Calu3 (cell line): ENCODE data around the gene KRT7. TPM values are rescaled to one million over a fixed set of nuclear protein-coding genes. Genes with fewer than 3 reads are reported as not detected.

Source experiments
- BruUV-seq: library from RNA; stranded (reverse); fragments of 400-500 nt; replicated peaks from 2 replicates; lab custom pipeline; 2021; lab: Mats Ljungman, UMichigan
- CTCF ChIA-PET: fragments of 300-600 bp; sonication (Branson Sonifier 250); formaldehyde crosslinking; loops from one replicate; lab custom pipeline; 2022; ENCODE audit warnings: antibody characterized with exemption; lab: Charles Lee
- DNase-seq: peaks from one replicate; pipeline ENCODE4 v3.0.0; 2022
- H3K27ac Mint-ChIP-seq: one replicate; pipeline ENCODE4 v1.8.0; 2022; ENCODE audit warnings: mixed read lengths; ENCODE audit not compliant: unreplicated experiment
- H3K27me3 Mint-ChIP-seq: one replicate; pipeline ENCODE4 v1.8.0; 2022; ENCODE audit warnings: mixed read lengths; ENCODE audit not compliant: unreplicated experiment
- H3K36me3 Mint-ChIP-seq: one replicate; pipeline ENCODE4 v1.8.0; 2022; ENCODE audit warnings: mild to moderate bottlenecking, moderate library complexity, mixed read lengths; ENCODE audit not compliant: insufficient read depth, unreplicated experiment
- H3K4me1 Mint-ChIP-seq: one replicate; pipeline ENCODE4 v1.8.0; 2022; ENCODE audit warnings: mild to moderate bottlenecking, low read depth, mixed read lengths; ENCODE audit not compliant: unreplicated experiment
- H3K4me3 Mint-ChIP-seq: one replicate; pipeline ENCODE4 v1.8.0; 2022; ENCODE audit warnings: mild to moderate bottlenecking, low read depth, moderate library complexity, mixed read lengths; ENCODE audit not compliant: unreplicated experiment
- H3K9me3 Mint-ChIP-seq: one replicate; pipeline ENCODE4 v1.8.0; 2022; ENCODE audit warnings: low read depth, mixed read lengths; ENCODE audit not compliant: unreplicated experiment
- CTCF ChIP-seq: fragments of 200-600 bp; IDR thresholded peaks from one replicate; pipeline ENCODE4 v1.8.0; 2022; ENCODE audit warnings: antibody characterized with exemption; ENCODE audit not compliant: unreplicated experiment
- intact Hi-C: fragments of 100-400 bp; cut with micrococcal nuclease; formaldehyde crosslinking; loops from one replicate; pipeline ENCODE4 v1.10.0; 2022; ENCODE audit not compliant: unreplicated experiment
- total RNA-seq: library from RNA; stranded (reverse); gene quantifications from 2 replicates; pipeline ENCODE4 v1.2.3, GENCODE V29; 2022

Gene KRT7
- total RNA-seq, 1 experiment from 2014 or later = 2,828 TPM

DNA sequence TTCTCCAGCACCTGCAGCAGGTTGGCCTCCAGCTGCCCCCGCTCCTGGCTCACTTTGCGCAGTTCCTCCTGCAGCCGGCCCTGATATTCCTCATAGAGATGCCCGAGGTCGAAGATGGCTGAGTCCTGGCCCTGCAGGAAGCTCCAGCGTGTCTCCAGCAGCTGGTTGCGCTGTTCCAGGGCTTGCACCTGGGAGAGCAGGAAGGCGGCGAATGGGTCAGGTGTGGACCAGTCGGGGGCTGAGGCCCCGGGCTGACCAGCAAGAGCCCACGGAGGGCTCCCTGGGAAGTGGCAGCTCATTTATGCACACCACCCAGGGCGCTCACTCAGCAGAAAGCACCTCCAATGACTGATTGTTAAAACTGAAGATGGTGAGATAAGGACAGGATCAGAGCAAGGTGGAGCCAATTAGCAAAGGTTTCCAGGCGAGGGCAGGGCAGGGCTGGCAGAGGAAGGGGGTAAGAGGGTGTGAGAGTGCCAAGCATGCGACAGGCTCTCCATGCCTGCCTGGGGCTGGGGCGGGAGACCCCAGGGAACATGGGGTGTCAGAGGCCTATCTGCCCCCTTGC, 47.6 kb upstream of the KRT7 start:
- intact Hi-C loops = no loop called here
- CTCF ChIA-PET = interaction anchor here (0.8 to 1.3 kb wide), 3 partner anchors 23 to 30 kb away, joined by 3 to 7 read pairs (median 7); no protein-coding TSS in a partner anchor
- H3K4me1 Mint-ChIP-seq = peaks cover 47% of the 10 kb centered on the region
- no peak for TF ChIP-seq CTCF
- DNase-seq = no peak
- no peaks in the 10 kb centered on the region for H3K9me3 Mint-ChIP-seq
- H3K27ac Mint-ChIP-seq = peak overlapping the region; percentile 74
- BruUV-seq = no TSS peak
- peaks cover 60% of the 10 kb centered on the region for H3K36me3 Mint-ChIP-seq
- H3K4me3 Mint-ChIP-seq = no peak overlapping the region
- H3K27me3 Mint-ChIP-seq = no peaks in the 10 kb centered on the region

DNA sequence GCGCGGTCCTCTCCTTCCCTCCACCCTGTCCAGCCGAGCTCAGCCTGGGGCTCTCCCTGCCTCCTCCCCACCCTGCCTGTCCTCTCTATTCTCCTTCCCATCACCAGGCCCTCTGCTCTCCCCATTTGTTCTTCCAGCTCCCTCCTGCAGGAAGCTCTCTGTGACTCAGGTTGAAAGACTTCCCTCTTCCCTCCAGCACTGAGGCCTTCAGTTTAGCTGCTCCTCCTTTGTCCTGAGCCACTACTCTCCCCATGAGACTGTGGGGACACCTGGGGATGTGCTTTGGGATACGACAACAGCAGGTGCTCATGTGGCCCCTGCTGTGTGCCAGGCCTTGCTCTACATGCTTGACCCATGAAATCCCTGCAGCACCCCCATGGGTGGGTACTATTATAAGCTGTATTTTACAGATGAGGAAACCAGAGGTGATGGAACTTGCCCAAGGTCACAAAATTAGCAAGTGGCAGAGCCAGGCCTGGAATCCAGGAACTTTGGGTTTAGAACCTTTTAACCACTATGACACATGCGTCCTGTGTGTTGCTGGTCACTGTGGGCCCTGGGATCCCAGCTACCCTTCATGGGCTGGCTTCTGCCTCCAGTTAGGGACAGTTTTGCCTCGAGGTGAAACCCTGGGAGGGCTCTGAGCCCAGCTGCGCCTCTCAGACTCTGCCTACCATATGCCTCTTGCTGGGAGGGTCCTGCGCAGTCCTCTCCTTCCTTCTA, 46.8 kb upstream of the KRT7 start:
- no TSS peak for BruUV-seq
- Mint-ChIP-seq H3K4me3 (no peak overlapping the region), H3K36me3 (peaks cover 62% of the 10 kb centered on the region), H3K27ac (peak overlapping the region; percentile 74), H3K27me3 (no peaks in the 10 kb centered on the region), H3K9me3 (no peaks in the 10 kb centered on the region), H3K4me1 (peaks cover 52% of the 10 kb centered on the region)
- DNase-seq = peak; percentile 45
- intact Hi-C loops = no loop called here
- CTCF ChIA-PET = interaction anchor here (0.8 to 1.3 kb wide), 4 partner anchors 22 to 34 kb away, joined by 3 to 7 read pairs (median 5); no protein-coding TSS in a partner anchor
- no peak for TF ChIP-seq CTCF

DNA sequence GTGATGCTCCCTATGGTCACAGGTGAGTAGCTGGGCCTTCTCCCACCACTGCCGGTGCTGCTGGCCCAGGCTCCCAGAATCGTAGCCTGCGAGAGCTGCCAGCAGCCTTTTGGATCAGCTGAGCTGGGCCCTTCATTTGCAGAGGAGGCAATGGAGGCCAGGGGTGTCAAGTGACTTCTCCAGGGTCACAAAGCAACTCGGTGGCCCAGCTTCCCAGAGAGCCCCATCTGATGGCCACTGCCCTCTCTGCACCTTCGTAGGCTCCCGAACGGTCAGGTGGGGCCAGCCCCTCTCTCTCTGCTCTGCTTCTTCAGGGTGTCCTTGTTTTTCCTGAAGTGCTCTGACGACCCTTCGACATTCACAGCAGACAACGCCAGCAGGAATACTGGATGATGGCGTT, 45.8 kb upstream of the KRT7 start:
- Mint-ChIP-seq H3K36me3 (peaks cover 62% of the 10 kb centered on the region), H3K4me1 (peaks cover 54% of the 10 kb centered on the region), H3K9me3 (no peaks in the 10 kb centered on the region), H3K27me3 (no peaks in the 10 kb centered on the region), H3K27ac (peak overlapping the region; percentile 74), H3K4me3 (no peak overlapping the region)
- intact Hi-C loops = no loop called here
- no TSS peak for BruUV-seq
- no peak for DNase-seq
- TF ChIP-seq CTCF = no peak
- CTCF ChIA-PET = interaction anchor here (1.1 kb wide), 1 partner anchor 33 kb away, joined by 3 read pairs; no protein-coding TSS in a partner anchor

DNA sequence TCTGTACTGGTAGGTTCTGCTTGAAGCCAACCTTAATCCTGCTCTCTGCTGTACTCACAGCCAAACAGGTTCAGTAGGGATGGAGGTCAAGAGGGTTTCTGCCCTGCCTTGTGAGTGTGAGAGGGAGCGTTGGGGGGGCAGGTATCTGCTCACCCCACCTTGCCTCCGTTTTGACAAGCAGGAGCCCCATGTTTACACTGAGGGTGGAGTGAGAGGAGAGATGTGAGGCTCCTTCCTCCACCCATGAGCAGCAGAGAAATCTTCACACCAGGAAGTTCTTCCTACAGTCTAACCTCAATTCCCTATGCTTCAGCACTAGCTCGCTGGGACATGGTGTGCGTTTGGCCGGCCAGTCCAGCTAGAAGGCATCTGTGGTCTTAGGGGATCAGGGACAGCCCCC, 45.4 kb upstream of the KRT7 start:
- H3K36me3 Mint-ChIP-seq = peaks cover 63% of the 10 kb centered on the region
- no TSS peak for BruUV-seq
- no peak for DNase-seq
- H3K27me3 Mint-ChIP-seq = no peaks in the 10 kb centered on the region
- H3K27ac Mint-ChIP-seq = no peak overlapping the region
- CTCF ChIA-PET = no interaction called here
- H3K4me1 Mint-ChIP-seq = peaks cover 59% of the 10 kb centered on the region
- no peak overlapping the region for H3K4me3 Mint-ChIP-seq
- no peaks in the 10 kb centered on the region for H3K9me3 Mint-ChIP-seq
- intact Hi-C loops = no loop called here
- TF ChIP-seq CTCF = no peak
